AG09319 (cell line): ENCODE data around the gene TUBB4B.

Experiments
- DNase-seq: peaks from one replicate; pipeline ENCODE4 v3.0.0-alpha.2; 2010; ENCODE audit warnings: low read depth; ENCODE audit errors: extremely low read depth
- CTCF ChIP-seq: IDR thresholded peaks from 2 replicates; pipeline ENCODE4 v1.5.1; 2011; ENCODE audit warnings: low read depth, mild to moderate bottlenecking, inconsistent platforms, low read length, moderate library complexity

The TUBB4B gene

GRCh38 chr9:137222190-137223077 lies 18.7 kb upstream of the TUBB4B start, which contains the start of gene RNF208:
TSS of gene RNF208 (minus strand) at chr9:137222240. CDS start at chr9:137221212, 1,028 bp downstream.
- TF ChIP-seq CTCF, result no peak
- DNase-seq, result no peak

GRCh38 chr9:137223078-137223970 lies 17.8 kb upstream of the TUBB4B start:
- TF ChIP-seq CTCF, result no peak
- peak; percentile 96 for DNase-seq

- no peak for TF ChIP-seq CTCF
- DNase-seq, result no peak
Observed at GRCh38 chr9:137224830-137225694, 16.0 kb upstream of the TUBB4B start, which contains the start of gene CYSRT1. TSS of gene CYSRT1 (plus strand) at chr9:137225174. CDS start at chr9:137225622, 448 bp downstream.

GRCh38 chr9:137225699-137226331 lies 15.3 kb upstream of the TUBB4B start:
- TF ChIP-seq CTCF, result no peak

DNA sequence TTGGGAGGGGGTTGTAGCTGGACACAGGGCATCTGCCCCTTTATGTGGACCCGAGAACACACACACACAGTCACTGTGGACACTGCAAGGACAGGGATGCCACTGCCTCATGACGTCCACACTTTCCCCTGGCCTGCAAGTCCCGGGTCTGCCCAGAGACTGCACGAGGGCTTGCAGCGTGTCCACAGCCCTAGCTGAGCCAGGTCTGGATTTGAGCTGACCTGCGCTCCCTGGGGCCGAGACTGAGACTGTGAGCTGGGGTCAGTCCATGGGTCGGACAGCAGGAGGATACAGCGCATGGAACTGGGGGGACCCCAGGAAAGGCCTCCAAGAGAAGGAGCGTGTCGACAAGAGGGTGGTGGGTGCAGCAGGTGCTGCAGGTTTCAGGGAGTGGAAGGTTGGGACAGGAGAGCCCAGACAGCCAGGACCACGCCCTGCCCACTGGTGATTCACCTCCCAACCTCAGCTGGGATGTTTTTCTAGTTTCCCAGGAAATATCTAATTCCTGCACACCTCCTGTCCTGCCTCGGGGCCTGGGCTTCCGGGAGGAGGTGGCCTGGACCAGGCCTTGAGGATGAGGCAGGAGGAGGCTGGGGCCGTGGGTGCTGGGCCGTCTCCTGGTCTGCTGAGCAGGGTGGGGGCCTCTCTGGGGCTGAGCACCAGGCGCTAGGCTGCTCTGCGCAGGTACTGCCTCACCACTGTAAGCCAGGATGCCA lies 14.6 kb upstream of the TUBB4B start:
- no peak for DNase-seq
- TF ChIP-seq CTCF, result no peak

More at GRCh38 chr9:137225699-137226331, 15.3 kb upstream of the TUBB4B start:
- DNase-seq, result no peak
